Measurements from ENCODE around the gene ADGRG6.

ADGRG6 gene

DNA sequence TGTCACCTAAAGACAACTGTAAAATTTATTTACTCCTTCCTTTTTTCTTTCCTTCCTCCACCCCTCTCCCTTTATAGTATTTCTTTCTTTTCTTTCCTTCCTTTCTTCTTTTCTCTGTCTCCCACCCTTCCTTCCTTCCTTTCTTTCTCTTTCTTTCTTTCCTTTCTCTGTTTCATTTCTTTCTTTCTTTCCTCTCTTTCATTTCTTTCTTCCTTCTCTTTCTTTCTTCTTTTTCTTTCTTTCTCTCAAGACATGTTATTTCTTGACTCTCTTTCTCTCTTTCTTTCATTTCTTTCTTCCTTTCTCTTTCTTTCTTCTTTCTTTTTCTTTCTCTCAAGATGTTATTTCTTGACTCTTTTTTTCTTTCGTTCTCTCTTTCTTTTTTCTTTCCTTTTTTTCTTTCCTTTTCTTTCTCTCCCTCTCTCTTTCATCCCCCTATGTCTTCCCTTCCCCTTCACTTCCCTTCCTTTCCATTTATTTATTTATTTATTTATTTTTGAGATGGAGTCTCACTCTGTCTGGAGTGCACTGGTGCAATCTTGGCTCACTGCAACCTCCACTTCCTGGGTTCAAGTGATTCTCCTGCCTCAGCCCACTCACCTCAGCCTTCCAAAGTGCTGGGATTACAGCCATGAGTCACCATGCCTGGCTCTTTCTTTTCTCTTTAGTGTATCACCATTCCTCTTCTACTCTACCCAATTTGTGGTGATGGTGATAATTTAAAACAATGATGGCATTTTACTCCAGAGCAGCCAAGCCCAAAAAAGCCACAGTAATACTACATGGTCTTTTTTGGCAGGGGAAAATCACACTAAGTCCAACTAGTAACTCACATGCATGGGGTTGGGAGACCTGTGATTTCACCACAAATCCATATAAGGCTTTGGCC is 188.2 kb downstream of the ADGRG6 start:
- no peak for DNase-seq (ENCODE audit: low spot score)

Measured in D341Med (cell line).